HEK293 (cell line): ENCODE data around the gene MTHFD1L.

Source experiments
- CTCF ChIA-PET: fragments of 350-600 bp; formaldehyde crosslinking; extraction: SDS; loops from one replicate; lab custom pipeline; 2021; ENCODE audit warnings: antibody characterized with exemption; lab: Yijun Ruan, JAX
- POLR2A ChIA-PET: fragments of 300-600 bp; formaldehyde crosslinking; extraction: SDS; loops from one replicate; lab custom pipeline; 2020; ENCODE audit warnings: antibody characterized with exemption, inconsistent platforms; lab: Yijun Ruan, JAX
- H3K27ac ChIP-seq: fragments of 200-500 bp; sonication (Bioruptor generic); 2 replicates; pipeline ENCODE4 v1.5.1; 2014; ENCODE audit warnings: low read depth, low read length, control low read depth, inconsistent platforms; ENCODE audit errors: extremely low read depth
- H3K36me3 ChIP-seq, 2 experiments: fragments of 200-500 bp in 1 of 2; sonication (Bioruptor generic) in 1 of 2; 1 replicate in 1 of 2; 2 replicates in 1 of 2; pipeline ENCODE4 v1.5.1; 2014 to 2017; ENCODE audit warnings: inconsistent platforms in 2 of 2, low read length in 2 of 2; ENCODE audit not compliant: control insufficient read depth in 2 of 2, insufficient read depth in 1 of 2
- H3K4me1 ChIP-seq: fragments of 200-500 bp; sonication (Bioruptor generic); 2 replicates; pipeline ENCODE4 v1.5.1; 2014; ENCODE audit warnings: mild to moderate bottlenecking, low read length, inconsistent platforms; ENCODE audit not compliant: control insufficient read depth, insufficient read depth
- H3K4me3 ChIP-seq: 2 replicates; pipeline ENCODE4 v1.5.1; 2011; ENCODE audit warnings: low read depth, mild to moderate bottlenecking, control low read depth, low read length, moderate library complexity
- H3K9me3 ChIP-seq: fragments of 200-500 bp; sonication (Bioruptor generic); 2 replicates; pipeline ENCODE4 v1.5.1; 2014; ENCODE audit warnings: low read depth, low read length, inconsistent platforms; ENCODE audit not compliant: control insufficient read depth, insufficient read depth
- FEZF1 ChIP-seq: fragments of 450-650 bp; formaldehyde crosslinking; IDR thresholded peaks from 2 replicates; pipeline ENCODE4 v1.5.1; 2016; ENCODE audit warnings: missing biosample characterization, missing genetic modification characterization
- KLF7 ChIP-seq: fragments of 450-650 bp; formaldehyde crosslinking; IDR thresholded peaks from 2 replicates; pipeline ENCODE4 v1.5.1; 2016; ENCODE audit warnings: missing biosample characterization, missing genetic modification characterization, borderline replicate concordance
- RBAK ChIP-seq: fragments of 450-650 bp; formaldehyde crosslinking; IDR thresholded peaks from 2 replicates; pipeline ENCODE4 v1.5.1; 2016; ENCODE audit warnings: missing biosample characterization, missing genetic modification characterization
- SP7 ChIP-seq: fragments of 450-650 bp; formaldehyde crosslinking; IDR thresholded peaks from 2 replicates; pipeline ENCODE4 v1.5.1; 2016; ENCODE audit warnings: missing biosample characterization, missing genetic modification characterization
- WT1 ChIP-seq: fragments of 450-650 bp; formaldehyde crosslinking; IDR thresholded peaks from 2 replicates; pipeline ENCODE4 v1.5.1; 2016; ENCODE audit warnings: missing biosample characterization, missing genetic modification characterization
- ZNF112 ChIP-seq: fragments of 450-650 bp; formaldehyde crosslinking; IDR thresholded peaks from 2 replicates; pipeline ENCODE4 v1.5.0; 2017; ENCODE audit warnings: missing biosample characterization, missing genetic modification characterization
- ZNF114 ChIP-seq: fragments of 450-650 bp; formaldehyde crosslinking; IDR thresholded peaks from 2 replicates; pipeline ENCODE4 v1.5.0; 2017; ENCODE audit warnings: missing biosample characterization, missing genetic modification characterization
- ZNF157 ChIP-seq: fragments of 450-650 bp; formaldehyde crosslinking; IDR thresholded peaks from 2 replicates; pipeline ENCODE4 v1.5.1; 2016; ENCODE audit warnings: missing biosample characterization, missing genetic modification characterization
- ZNF16 ChIP-seq: fragments of 450-650 bp; formaldehyde crosslinking; IDR thresholded peaks from 2 replicates; pipeline ENCODE4 v1.5.1; 2016; ENCODE audit warnings: low read depth, missing biosample characterization, missing genetic modification characterization
- ZNF214 ChIP-seq: fragments of 450-650 bp; formaldehyde crosslinking; IDR thresholded peaks from 2 replicates; pipeline ENCODE4 v1.5.1; 2017; ENCODE audit warnings: missing biosample characterization, mild to moderate bottlenecking, missing genetic modification characterization, borderline replicate concordance
- ZNF266 ChIP-seq: fragments of 450-650 bp; formaldehyde crosslinking; IDR thresholded peaks from 2 replicates; pipeline ENCODE4 v1.5.1; 2016; ENCODE audit warnings: missing biosample characterization, missing genetic modification characterization, low read depth
- ZNF350 ChIP-seq: fragments of 450-650 bp; formaldehyde crosslinking; IDR thresholded peaks from 2 replicates; pipeline ENCODE4 v1.5.0; 2017; ENCODE audit warnings: missing biosample characterization, mild to moderate bottlenecking, missing genetic modification characterization
- ZNF416 ChIP-seq: fragments of 450-650 bp; formaldehyde crosslinking; IDR thresholded peaks from 2 replicates; pipeline ENCODE4 v1.5.1; 2016; ENCODE audit warnings: missing biosample characterization, missing genetic modification characterization
- ZNF514 ChIP-seq: fragments of 450-650 bp; formaldehyde crosslinking; IDR thresholded peaks from 2 replicates; pipeline ENCODE4 v1.5.1; 2016; ENCODE audit warnings: missing biosample characterization, missing genetic modification characterization
- ZNF529 ChIP-seq: fragments of 450-650 bp; formaldehyde crosslinking; IDR thresholded peaks from 2 replicates; pipeline ENCODE4 v1.5.1; 2017; ENCODE audit warnings: missing genetic modification characterization, missing biosample characterization; ENCODE audit not compliant: insufficient replicate concordance
- ZNF530 ChIP-seq: fragments of 450-650 bp; formaldehyde crosslinking; IDR thresholded peaks from 2 replicates; pipeline ENCODE4 v1.5.1; 2016; ENCODE audit warnings: low read depth, missing biosample characterization, missing genetic modification characterization
- ZNF623 ChIP-seq: fragments of 450-650 bp; formaldehyde crosslinking; IDR thresholded peaks from 2 replicates; pipeline ENCODE4 v1.5.1; 2016; ENCODE audit warnings: missing biosample characterization, missing genetic modification characterization
- ZNF660 ChIP-seq: fragments of 450-650 bp; IDR thresholded peaks from 2 replicates; pipeline ENCODE4 v1.5.1; 2018; ENCODE audit warnings: missing biosample characterization, mild to moderate bottlenecking, missing genetic modification characterization
- ZNF76 ChIP-seq: fragments of 450-650 bp; formaldehyde crosslinking; IDR thresholded peaks from 2 replicates; pipeline ENCODE4; 2016; ENCODE audit warnings: low read depth, missing biosample characterization, missing genetic modification characterization, borderline replicate concordance
- ZSCAN23 ChIP-seq: fragments of 450-650 bp; formaldehyde crosslinking; IDR thresholded peaks from 2 replicates; pipeline ENCODE4 v1.5.1; 2016; ENCODE audit warnings: missing biosample characterization, missing genetic modification characterization
- TF ChIP-seq, protein P1 (sequence below): fragments of 450-650 bp; formaldehyde crosslinking; IDR thresholded peaks from 2 replicates; pipeline ENCODE4 v1.5.1; 2016; ENCODE audit warnings: missing biosample characterization, missing genetic modification characterization
- TF ChIP-seq, protein P2 (sequence below): fragments of 450-650 bp; formaldehyde crosslinking; IDR thresholded peaks from 2 replicates; pipeline ENCODE4 v1.5.1; 2016; ENCODE audit warnings: missing biosample characterization, missing genetic modification characterization
- TF ChIP-seq, protein P3 (sequence below): fragments of 450-650 bp; formaldehyde crosslinking; IDR thresholded peaks from 2 replicates; pipeline ENCODE4 v1.5.1; 2017; ENCODE audit warnings: missing biosample characterization, missing genetic modification characterization
- TF ChIP-seq, protein P4 (sequence below): fragments of 450-650 bp; IDR thresholded peaks from 2 replicates; pipeline ENCODE4 v1.5.1; 2018; ENCODE audit warnings: missing biosample characterization, missing genetic modification characterization

MTHFD1L gene

DNA sequence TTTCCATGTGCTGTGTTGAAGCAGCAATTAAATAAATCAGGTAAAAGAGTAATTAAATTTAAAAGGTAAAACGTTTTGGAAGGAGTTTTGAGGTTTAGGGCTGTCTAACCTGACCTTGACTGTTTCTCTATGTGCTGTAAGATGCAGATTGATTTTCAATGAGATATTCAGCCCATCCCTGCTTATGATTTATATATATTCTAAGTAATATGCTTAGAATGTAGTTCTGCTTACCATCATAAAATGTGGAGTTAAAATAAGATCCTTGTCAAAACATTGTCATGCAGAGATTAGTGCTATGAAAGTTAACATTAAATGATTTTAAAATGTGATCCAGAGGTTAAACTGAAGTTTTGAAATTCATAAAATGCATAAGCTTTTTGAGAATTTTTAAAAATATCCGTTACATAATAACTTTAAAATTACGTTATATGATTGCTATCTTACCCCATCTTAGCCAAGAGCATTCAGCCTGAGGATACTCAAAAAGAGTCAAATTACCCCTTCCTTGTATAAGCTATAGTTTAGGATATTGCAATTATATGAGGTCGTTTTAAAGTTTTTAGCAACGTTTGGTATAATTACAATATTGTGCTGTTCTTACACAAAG lies 122.5 kb downstream of the MTHFD1L start:
- H3K9me3 ChIP-seq: no peaks in the 10 kb centered on the region
- POLR2A ChIA-PET: interaction anchor here (0.6 to 0.7 kb wide), 2 partner anchors 27 to 355 kb away, joined by 5 read pairs; no protein-coding TSS in a partner anchor
- CTCF ChIA-PET: interaction anchor here (0.6 to 1.7 kb wide), 4 partner anchors 14 to 36 kb away, joined by 3 to 12 read pairs (median 4); no protein-coding TSS in a partner anchor

DNA sequence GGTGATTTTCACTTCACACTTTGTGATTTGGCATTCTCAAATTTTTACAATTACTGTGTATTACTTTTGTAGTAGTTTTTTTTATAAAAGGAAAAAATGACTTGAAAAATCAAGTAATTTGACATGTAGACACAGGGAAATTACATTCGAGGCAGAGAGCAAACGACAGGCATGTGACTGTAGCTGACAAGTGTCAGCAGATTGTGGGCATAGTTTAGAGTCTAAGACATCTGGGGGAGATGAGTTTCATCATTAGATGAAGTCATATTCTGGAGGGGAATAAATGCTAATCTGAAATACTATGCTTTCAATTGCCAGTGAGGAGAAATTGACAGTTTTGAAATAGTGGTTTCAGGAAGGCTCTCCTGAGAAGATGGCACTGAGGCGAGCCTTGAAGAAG lies 126.0 kb downstream of the MTHFD1L start:
- no peaks in the 10 kb centered on the region for H3K9me3 ChIP-seq
- H3K36me3 ChIP-seq: peaks cover 0 to 5% of the 10 kb centered on the region in 2 experiments; a peak in 2 of 3 replicates
- CTCF ChIA-PET: interaction anchor here (1.5 kb wide), 1 partner anchor 100 kb away, joined by 4 read pairs; no protein-coding TSS in a partner anchor
- TF ChIP-seq ZNF530 (tag by site-specific recombination): no peak
- no peak for TF ChIP-seq FEZF1 (tag by site-specific recombination)
- POLR2A ChIA-PET: no interaction called here
- H3K4me1 ChIP-seq: no peaks in the 10 kb centered on the region
- H3K4me3 ChIP-seq: no peak overlapping the region
- no peak overlapping the region for H3K27ac ChIP-seq

More for the DNA sequence above, 122.5 kb downstream of the MTHFD1L start:
- Histone ChIP-seq H3K36me3 (no peaks in the 10 kb centered on the region), H3K4me1 (no peaks in the 10 kb centered on the region)
- TF ChIP-seq ZNF350 (tag by site-specific recombination) (no peak), RBAK (no peak), ZNF530 (tag by site-specific recombination) (no peak), FEZF1 (tag by site-specific recombination) (no peak), ZNF157 (no peak), ZNF214 (tag by site-specific recombination) (no peak), ZNF114 (no peak), ZNF76 (tag by site-specific recombination) (no peak)
- TF ChIP-seq, protein P1, sequence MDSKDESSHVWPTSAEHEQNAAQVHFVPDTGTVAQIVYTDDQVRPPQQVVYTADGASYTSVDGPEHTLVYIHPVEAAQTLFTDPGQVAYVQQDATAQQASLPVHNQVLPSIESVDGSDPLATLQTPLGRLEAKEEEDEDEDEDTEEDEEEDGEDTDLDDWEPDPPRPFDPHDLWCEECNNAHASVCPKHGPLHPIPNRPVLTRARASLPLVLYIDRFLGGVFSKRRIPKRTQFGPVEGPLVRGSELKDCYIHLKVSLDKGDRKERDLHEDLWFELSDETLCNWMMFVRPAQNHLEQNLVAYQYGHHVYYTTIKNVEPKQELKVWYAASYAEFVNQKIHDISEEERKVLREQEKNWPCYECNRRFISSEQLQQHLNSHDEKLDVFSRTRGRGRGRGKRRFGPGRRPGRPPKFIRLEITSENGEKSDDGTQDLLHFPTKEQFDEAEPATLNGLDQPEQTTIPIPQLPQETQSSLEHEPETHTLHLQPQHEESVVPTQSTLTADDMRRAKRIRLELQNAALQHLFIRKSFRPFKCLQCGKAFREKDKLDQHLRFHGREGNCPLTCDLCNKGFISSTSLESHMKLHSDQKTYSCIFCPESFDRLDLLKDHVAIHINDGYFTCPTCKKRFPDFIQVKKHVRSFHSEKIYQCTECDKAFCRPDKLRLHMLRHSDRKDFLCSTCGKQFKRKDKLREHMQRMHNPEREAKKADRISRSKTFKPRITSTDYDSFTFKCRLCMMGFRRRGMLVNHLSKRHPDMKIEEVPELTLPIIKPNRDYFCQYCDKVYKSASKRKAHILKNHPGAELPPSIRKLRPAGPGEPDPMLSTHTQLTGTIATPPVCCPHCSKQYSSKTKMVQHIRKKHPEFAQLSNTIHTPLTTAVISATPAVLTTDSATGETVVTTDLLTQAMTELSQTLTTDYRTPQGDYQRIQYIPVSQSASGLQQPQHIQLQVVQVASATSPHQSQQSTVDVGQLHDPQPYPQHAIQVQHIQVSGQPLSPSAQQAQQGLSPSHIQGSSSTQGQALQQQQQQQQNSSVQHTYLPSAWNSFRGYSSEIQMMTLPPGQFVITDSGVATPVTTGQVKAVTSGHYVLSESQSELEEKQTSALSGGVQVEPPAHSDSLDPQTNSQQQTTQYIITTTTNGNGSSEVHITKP (tag by site-specific recombination): no peak
- TF ChIP-seq, protein P2, sequence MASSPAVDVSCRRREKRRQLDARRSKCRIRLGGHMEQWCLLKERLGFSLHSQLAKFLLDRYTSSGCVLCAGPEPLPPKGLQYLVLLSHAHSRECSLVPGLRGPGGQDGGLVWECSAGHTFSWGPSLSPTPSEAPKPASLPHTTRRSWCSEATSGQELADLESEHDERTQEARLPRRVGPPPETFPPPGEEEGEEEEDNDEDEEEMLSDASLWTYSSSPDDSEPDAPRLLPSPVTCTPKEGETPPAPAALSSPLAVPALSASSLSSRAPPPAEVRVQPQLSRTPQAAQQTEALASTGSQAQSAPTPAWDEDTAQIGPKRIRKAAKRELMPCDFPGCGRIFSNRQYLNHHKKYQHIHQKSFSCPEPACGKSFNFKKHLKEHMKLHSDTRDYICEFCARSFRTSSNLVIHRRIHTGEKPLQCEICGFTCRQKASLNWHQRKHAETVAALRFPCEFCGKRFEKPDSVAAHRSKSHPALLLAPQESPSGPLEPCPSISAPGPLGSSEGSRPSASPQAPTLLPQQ (tag by site-specific recombination): no peak
- TF ChIP-seq, protein P3, sequence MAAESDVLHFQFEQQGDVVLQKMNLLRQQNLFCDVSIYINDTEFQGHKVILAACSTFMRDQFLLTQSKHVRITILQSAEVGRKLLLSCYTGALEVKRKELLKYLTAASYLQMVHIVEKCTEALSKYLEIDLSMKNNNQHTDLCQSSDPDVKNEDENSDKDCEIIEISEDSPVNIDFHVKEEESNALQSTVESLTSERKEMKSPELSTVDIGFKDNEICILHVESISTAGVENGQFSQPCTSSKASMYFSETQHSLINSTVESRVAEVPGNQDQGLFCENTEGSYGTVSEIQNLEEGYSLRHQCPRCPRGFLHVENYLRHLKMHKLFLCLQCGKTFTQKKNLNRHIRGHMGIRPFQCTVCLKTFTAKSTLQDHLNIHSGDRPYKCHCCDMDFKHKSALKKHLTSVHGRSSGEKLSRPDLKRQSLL (tag by site-specific recombination): no peak
- TF ChIP-seq, all 188 proteins: peak for 0
- Histone ChIP-seq H3K27ac (no peak overlapping the region), H3K4me3 (no peak overlapping the region)

DNA sequence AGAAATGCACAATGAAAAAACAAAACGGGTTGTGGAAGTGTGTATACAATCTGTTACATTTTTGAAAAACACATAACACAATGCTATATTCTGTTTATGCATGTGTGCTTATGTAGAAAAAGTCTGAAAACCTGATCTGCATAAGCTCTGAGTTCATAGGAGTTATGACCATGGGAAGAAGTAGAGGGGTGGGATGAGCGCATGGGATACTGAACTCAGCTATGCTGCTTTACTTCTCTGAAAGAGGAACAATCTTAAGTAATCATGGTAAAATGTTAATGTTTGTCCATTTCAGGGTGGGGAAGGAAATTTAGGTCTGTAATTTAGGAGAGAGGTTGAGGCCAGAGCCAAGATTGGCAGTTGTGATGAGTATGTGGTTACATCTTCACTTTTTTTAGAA lies 126.8 kb downstream of the MTHFD1L start:
- H3K27ac ChIP-seq: no peak overlapping the region
- POLR2A ChIA-PET: no interaction called here
- H3K4me3 ChIP-seq: no peak overlapping the region
- H3K4me1 ChIP-seq: no peaks in the 10 kb centered on the region
- peaks cover 0 to 5% of the 10 kb centered on the region in 2 experiments; a peak in 2 of 3 replicates for H3K36me3 ChIP-seq
- no peaks in the 10 kb centered on the region for H3K9me3 ChIP-seq
- CTCF ChIA-PET: no interaction called here
- TF ChIP-seq ZNF112: no peak
- TF ChIP-seq ZNF416 (tag by site-specific recombination): no peak
- no peak for TF ChIP-seq ZNF266 (tag by site-specific recombination)
- no peak for TF ChIP-seq ZNF514 (tag by site-specific recombination)
- TF ChIP-seq ZSCAN23 (tag by site-specific recombination): no peak
- TF ChIP-seq ZNF623 (tag by site-specific recombination): no peak
- TF ChIP-seq ZNF529 (tag by site-specific recombination): no peak
- no peak for TF ChIP-seq ZNF16 (tag by site-specific recombination)
- TF ChIP-seq, protein P4, sequence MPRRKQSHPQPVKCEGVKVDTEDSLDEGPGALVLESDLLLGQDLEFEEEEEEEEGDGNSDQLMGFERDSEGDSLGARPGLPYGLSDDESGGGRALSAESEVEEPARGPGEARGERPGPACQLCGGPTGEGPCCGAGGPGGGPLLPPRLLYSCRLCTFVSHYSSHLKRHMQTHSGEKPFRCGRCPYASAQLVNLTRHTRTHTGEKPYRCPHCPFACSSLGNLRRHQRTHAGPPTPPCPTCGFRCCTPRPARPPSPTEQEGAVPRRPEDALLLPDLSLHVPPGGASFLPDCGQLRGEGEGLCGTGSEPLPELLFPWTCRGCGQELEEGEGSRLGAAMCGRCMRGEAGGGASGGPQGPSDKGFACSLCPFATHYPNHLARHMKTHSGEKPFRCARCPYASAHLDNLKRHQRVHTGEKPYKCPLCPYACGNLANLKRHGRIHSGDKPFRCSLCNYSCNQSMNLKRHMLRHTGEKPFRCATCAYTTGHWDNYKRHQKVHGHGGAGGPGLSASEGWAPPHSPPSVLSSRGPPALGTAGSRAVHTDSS (tag by site-specific recombination): no peak
- TF ChIP-seq ZNF660 (tag by site-specific recombination): no peak
- TF ChIP-seq SP7 (tag by site-specific recombination): no peak
- no peak for TF ChIP-seq KLF7
- TF ChIP-seq WT1 (tag by site-specific recombination): no peak
